Activated B cell treated with CpG ODN at 0.5 μM for 24 hours (primary cell): ENCODE results near the gene LDB2. TPM values are rescaled to one million over a fixed set of nuclear protein-coding genes. Genes with fewer than 3 reads are reported as not detected.

Source experiments
- ATAC-seq: fragments of 200-7000 bp; cut with Tn5 transposase; one replicate; pipeline ENCODE4 v1.10.0; 2021; ENCODE audit warnings: low read depth, mild to moderate bottlenecking, moderate library complexity
- CTCF ChIA-PET: fragments of 350-600 bp; sonication (Branson Sonifier 250); formaldehyde crosslinking; loops from one replicate; lab custom pipeline; 2021; ENCODE audit warnings: antibody characterized with exemption; lab: Charles Lee
- POLR2A ChIA-PET: fragments of 350-600 bp; sonication (Branson Sonifier 250); formaldehyde crosslinking; loops from one replicate; lab custom pipeline; 2021; ENCODE audit warnings: antibody characterized with exemption; lab: Charles Lee
- DNase-seq: peaks from one replicate; pipeline ENCODE4 v3.0.0; 2022
- H3K27ac Mint-ChIP-seq: one replicate; pipeline ENCODE4 v1.8.0; 2020; ENCODE audit warnings: mixed read lengths
- H3K27me3 Mint-ChIP-seq: one replicate; pipeline ENCODE4 v1.8.0; 2021; ENCODE audit warnings: mixed read lengths
- H3K36me3 Mint-ChIP-seq: one replicate; pipeline ENCODE4 v1.8.0; 2021; ENCODE audit warnings: low read depth, mixed read lengths
- H3K4me1 Mint-ChIP-seq: one replicate; pipeline ENCODE4 v1.8.0; 2021; ENCODE audit warnings: mixed read lengths
- H3K4me3 Mint-ChIP-seq: one replicate; pipeline ENCODE4 v1.8.0; 2020; ENCODE audit warnings: mild to moderate bottlenecking, mixed read lengths
- H3K9me3 Mint-ChIP-seq: one replicate; pipeline ENCODE4 v1.8.0; 2020; ENCODE audit warnings: mixed read lengths
- CTCF ChIP-seq: fragments of 200-600 bp; IDR thresholded peaks from one replicate; pipeline ENCODE4 v1.8.0; 2022; ENCODE audit warnings: antibody characterized with exemption, mild to moderate bottlenecking
- intact Hi-C: fragments of 100-400 bp; cut with micrococcal nuclease; formaldehyde crosslinking; loops from one replicate; pipeline ENCODE4 v1.15.1; 2024
- total RNA-seq: library from RNA; stranded (reverse); gene quantifications from 2 replicates; pipeline ENCODE4 v1.2.3, GENCODE V29; 2022

The LDB2 gene
- total RNA-seq, 1 donor from 2014 or later: not detected

- no peaks in the 10 kb centered on the region for H3K4me1 Mint-ChIP-seq
- intact Hi-C loops: no loop called here
- peaks cover 2% of the 10 kb centered on the region for H3K9me3 Mint-ChIP-seq
- CTCF ChIA-PET: no interaction called here
- POLR2A ChIA-PET: no interaction called here
- no peaks in the 10 kb centered on the region for H3K27me3 Mint-ChIP-seq
- no peak overlapping the region for H3K27ac Mint-ChIP-seq
- no peak overlapping the region for H3K4me3 Mint-ChIP-seq
- no peak for DNase-seq
- ATAC-seq: no peak
- no peak for TF ChIP-seq CTCF
- H3K36me3 Mint-ChIP-seq: no peaks in the 10 kb centered on the region
Observed at GRCh38 chr4:16867827-16868226, 30.6 kb downstream of the LDB2 start.

GRCh38 chr4:16866974-16867373 lies 31.5 kb downstream of the LDB2 start:
- TF ChIP-seq CTCF: no peak
- CTCF ChIA-PET: no interaction called here

GRCh38 chr4:16865897-16866283 lies 32.6 kb downstream of the LDB2 start:
- Mint-ChIP-seq H3K4me3 (no peak overlapping the region), H3K27me3 (no peaks in the 10 kb centered on the region), H3K9me3 (peaks cover 2% of the 10 kb centered on the region), H3K4me1 (no peaks in the 10 kb centered on the region), H3K36me3 (no peaks in the 10 kb centered on the region), H3K27ac (no peak overlapping the region)
- TF ChIP-seq CTCF: no peak
- no peak for ATAC-seq
- ChIA-PET POLR2A (no interaction called here), CTCF (no interaction called here)
- no peak for DNase-seq
- intact Hi-C loops: no loop called here

More at GRCh38 chr4:16866974-16867373, 31.5 kb downstream of the LDB2 start:
- ATAC-seq (no peak), DNase-seq (no peak)
- H3K9me3 Mint-ChIP-seq: peaks cover 2% of the 10 kb centered on the region
- H3K36me3 Mint-ChIP-seq: no peaks in the 10 kb centered on the region
- no peaks in the 10 kb centered on the region for H3K27me3 Mint-ChIP-seq
- POLR2A ChIA-PET: no interaction called here
- no peak overlapping the region for H3K4me3 Mint-ChIP-seq
- no peaks in the 10 kb centered on the region for H3K4me1 Mint-ChIP-seq
- H3K27ac Mint-ChIP-seq: no peak overlapping the region
- intact Hi-C loops: no loop called here

- Mint-ChIP-seq H3K27ac (no peak overlapping the region), H3K4me3 (no peak overlapping the region), H3K27me3 (no peaks in the 10 kb centered on the region), H3K9me3 (peaks cover 2% of the 10 kb centered on the region), H3K4me1 (no peaks in the 10 kb centered on the region), H3K36me3 (no peaks in the 10 kb centered on the region)
- ChIA-PET CTCF (no interaction called here), POLR2A (no interaction called here)
- intact Hi-C loops: no loop called here
- TF ChIP-seq CTCF: no peak
- no peak for ATAC-seq
- DNase-seq: no peak
Observed at GRCh38 chr4:16865209-16865896, 33.1 kb downstream of the LDB2 start.

GRCh38 chr4:16864199-16864598 lies 34.2 kb downstream of the LDB2 start:
- Mint-ChIP-seq H3K27ac (no peak overlapping the region), H3K36me3 (no peaks in the 10 kb centered on the region), H3K9me3 (no peaks in the 10 kb centered on the region), H3K27me3 (no peaks in the 10 kb centered on the region), H3K4me1 (no peaks in the 10 kb centered on the region), H3K4me3 (no peak overlapping the region)
- ATAC-seq (no peak), DNase-seq (no peak)
- TF ChIP-seq CTCF: no peak
- ChIA-PET POLR2A (no interaction called here), CTCF (no interaction called here)
- intact Hi-C loops: no loop called here
